RWPE1 (cell line): ENCODE data around the gene CXCR4.

Experiments
- CTCF ChIA-PET: fragments of 350-600 bp; sonication (Branson Sonifier 250); formaldehyde crosslinking; extraction: SDS; loops from one replicate; lab custom pipeline; 2021; lab: Yijun Ruan, JAX
- POLR2A ChIA-PET: fragments of 400-600 bp; formaldehyde crosslinking; extraction: SDS; loops from one replicate; lab custom pipeline; 2020; ENCODE audit warnings: antibody characterized with exemption; ENCODE audit not compliant: low non-redundant PET; lab: Yijun Ruan, JAX
- DNase-seq: peaks from one replicate; pipeline ENCODE4 v3.0.0; 2012; ENCODE audit warnings: low spot score
- H3K27ac ChIP-seq: fragments of 450-650 bp; 2 replicates; pipeline ENCODE4 v1.5.1; 2017
- CTCF ChIP-seq: fragments of 450-650 bp; conservative IDR thresholded peaks from 2 replicates; pipeline ENCODE4 v1.5.1; 2017; ENCODE audit warnings: low read depth, mild to moderate bottlenecking

CXCR4 gene

GRCh38 chr2:136111711-136112110 lies 6.2 kb downstream of the CXCR4 start:
- no peak for DNase-seq
- no peak for TF ChIP-seq CTCF
- ChIA-PET CTCF (interaction anchor here (0.6 kb wide), 1 partner anchor 293 kb away, joined by 4 read pairs; no protein-coding TSS in a partner anchor), POLR2A (no interaction called here)
- H3K27ac ChIP-seq = no peak overlapping the region

DNA sequence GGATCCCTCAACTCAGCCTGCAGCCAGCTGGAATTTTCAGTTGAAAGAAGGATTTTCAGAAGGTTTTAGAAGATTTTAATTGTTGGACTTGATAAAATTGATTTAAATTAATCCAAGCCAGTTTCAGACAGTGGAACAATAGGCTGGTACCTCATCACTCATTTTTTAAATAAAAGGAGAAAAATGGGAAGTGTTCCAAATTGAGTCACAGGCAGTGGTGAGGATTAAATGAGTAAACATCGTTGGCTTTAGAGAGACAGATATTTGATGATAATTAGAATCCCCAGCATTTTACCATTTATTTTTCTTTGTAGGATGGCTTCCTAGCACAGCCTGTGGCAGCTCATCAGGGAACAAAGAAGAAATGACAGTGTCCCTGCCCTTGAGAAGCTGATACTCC lies 7.4 kb downstream of the CXCR4 start:
- H3K27ac ChIP-seq = no peak overlapping the region
- no peak for TF ChIP-seq CTCF
- DNase-seq = no peak
- POLR2A ChIA-PET = no interaction called here
- CTCF ChIA-PET = no interaction called here

GRCh38 chr2:136108463-136108862 lies 9.5 kb downstream of the CXCR4 start:
- DNase-seq = no peak
- TF ChIP-seq CTCF = no peak
- ChIA-PET CTCF (no interaction called here), POLR2A (no interaction called here)
- H3K27ac ChIP-seq = no peak overlapping the region

DNA sequence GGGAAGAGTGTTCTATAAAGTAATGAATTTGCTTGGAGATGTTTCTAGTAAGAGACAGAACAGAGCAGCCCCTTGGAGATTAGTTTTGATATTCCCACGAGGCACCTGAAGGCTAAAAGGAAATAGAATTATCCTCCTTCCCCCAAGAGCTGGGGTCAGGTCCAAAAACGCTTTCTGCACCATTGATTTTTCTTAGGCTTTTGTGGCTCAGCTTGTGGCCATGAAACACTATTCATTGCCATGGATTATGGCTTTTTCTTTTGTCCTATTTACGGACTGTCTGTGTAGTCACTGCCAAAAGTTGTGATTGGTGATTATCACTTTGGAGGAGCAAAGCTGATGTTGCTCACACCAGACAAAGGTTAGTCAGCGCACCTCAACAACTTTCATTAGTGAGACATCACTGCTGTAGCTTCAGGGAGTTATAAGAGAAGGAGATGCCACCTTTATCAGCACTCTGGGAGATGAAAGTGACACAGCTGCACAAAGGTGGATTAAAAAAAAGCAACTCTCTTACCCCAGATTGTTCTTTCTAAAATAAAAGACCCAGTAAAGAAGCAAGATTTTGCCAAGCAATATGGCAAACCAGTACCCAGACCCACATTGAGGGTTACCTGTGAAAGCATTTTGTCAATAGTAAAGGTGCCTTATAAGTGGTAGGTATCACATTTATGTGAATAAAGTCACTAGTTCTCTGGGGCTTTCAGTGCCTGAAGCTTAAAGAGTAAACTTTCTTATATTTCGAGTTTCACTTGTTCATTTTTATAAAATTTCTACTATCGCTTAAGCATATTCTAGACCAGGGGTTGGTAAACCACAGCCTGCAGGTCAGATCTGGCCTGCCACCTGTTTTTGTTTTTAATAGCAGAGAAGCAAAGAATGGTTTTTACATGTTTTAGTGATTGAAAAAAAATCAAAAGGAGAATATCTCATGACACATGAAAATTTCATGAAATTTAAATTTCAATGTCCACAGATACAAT lies 10.6 kb downstream of the CXCR4 start:
- ChIA-PET POLR2A (no interaction called here), CTCF (no interaction called here)
- H3K27ac ChIP-seq = no peak overlapping the region
- DNase-seq = no peak
- TF ChIP-seq CTCF = no peak

DNA sequence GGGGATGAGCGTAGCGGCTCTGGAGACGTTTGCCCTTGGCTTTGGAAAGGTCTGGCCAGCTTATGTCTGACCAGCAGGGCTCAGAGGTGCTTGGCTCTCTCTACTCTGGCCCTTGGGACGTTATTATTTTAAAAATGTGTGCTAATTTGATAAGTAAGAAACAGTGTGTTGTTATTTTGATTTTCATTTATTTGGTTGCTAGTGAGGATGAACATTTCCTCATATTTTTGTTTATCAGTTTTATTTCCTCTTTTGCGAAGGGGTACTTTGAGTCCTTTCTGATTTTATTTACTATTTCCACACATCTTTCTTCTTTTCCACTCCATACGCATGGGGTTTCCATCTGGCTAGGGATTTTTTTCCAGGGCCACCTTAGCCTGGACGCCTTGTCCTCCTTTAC lies 11.4 kb downstream of the CXCR4 start:
- POLR2A ChIA-PET = no interaction called here
- no peak for TF ChIP-seq CTCF
- CTCF ChIA-PET = no interaction called here
- no peak overlapping the region for H3K27ac ChIP-seq
- DNase-seq = no peak

DNA sequence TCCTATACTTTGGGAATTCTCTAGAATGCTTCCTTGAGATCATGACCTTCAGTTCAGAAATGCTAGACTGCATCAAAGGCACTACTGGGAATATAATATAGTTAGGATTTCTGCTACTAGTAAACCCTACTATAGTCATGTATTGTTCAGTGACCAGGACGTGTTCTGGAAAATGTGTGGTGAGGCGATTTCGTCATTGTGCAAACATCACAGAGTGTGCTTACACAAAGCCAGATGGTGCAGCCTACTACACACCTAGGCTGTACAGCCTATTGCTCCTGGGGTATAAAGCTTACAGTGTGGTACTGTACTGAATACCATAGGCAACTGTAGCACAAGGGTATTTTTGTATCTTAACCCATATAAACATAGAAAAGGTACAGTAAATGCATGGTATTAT lies 13.0 kb downstream of the CXCR4 start:
- TF ChIP-seq CTCF = no peak
- DNase-seq = no peak
- no peak overlapping the region for H3K27ac ChIP-seq
- ChIA-PET POLR2A (no interaction called here), CTCF (no interaction called here)
